ENCODE measurements around the gene NANS.

NANS gene

DNA sequence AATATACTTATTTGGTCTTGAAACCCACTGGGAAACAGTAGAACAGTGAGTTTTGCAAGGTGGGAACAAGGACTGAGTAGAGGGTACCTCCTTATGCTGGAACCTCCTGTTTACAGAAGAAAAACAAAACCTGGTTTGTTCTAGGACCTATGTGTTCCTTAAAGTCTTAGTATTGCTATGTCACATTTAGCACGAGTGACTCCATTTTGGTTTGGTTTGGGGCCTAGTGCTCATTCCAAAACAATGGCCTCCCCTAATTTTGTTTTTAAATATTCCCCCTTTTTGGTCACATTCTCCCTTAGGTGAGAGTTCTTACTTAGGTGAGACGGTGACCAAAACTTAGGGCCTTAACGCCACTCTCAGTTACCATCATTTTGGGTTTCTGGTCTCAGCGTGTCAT lies 6.2 kb upstream of the NANS start:
- no peaks in the 10 kb centered on the region for H3K36me3 ChIP-seq (ENCODE audit: insufficient read depth, low read length)
- no peaks in the 10 kb centered on the region for H3K9me3 ChIP-seq (ENCODE audit: insufficient read depth, low read depth, low read length)
- H3K4me2 ChIP-seq (ENCODE audit: low read depth, low read length, poor library complexity, severe bottlenecking): peak overlapping the region; percentile 32
- no peak overlapping the region for H2AFZ ChIP-seq (ENCODE audit: low read length)
- no peaks in the 10 kb centered on the region for H3F3A ChIP-seq (ENCODE audit: low read depth)
- H3K79me2 ChIP-seq (ENCODE audit: insufficient read depth, low read length): peaks cover 33% of the 10 kb centered on the region
- no peak overlapping the region for H3K9ac ChIP-seq (ENCODE audit: low read depth, low read length, poor library complexity, severe bottlenecking)
- no peaks in the 10 kb centered on the region for H3K9me2 ChIP-seq (replicated peaks; ENCODE audit: low read depth, low read length)
- H3K4me3 ChIP-seq (ENCODE audit: low read length, poor library complexity, severe bottlenecking): no peak overlapping the region
- H4K20me1 ChIP-seq (ENCODE audit: insufficient read depth, low read length, poor library complexity, severe bottlenecking): no peaks in the 10 kb centered on the region
- no peaks in the 10 kb centered on the region for H3K27me3 ChIP-seq (ENCODE audit: insufficient read depth, low read length, poor library complexity, severe bottlenecking)
- H3K4me1 ChIP-seq (ENCODE audit: insufficient read depth, low read length, poor library complexity, severe bottlenecking): peaks cover 22% of the 10 kb centered on the region
- no peak for TF ChIP-seq EZH2phosphoT487 (IDR thresholded peaks at IDR 0.05; ENCODE audit: borderline replicate concordance)
- TF ChIP-seq, protein P1, sequence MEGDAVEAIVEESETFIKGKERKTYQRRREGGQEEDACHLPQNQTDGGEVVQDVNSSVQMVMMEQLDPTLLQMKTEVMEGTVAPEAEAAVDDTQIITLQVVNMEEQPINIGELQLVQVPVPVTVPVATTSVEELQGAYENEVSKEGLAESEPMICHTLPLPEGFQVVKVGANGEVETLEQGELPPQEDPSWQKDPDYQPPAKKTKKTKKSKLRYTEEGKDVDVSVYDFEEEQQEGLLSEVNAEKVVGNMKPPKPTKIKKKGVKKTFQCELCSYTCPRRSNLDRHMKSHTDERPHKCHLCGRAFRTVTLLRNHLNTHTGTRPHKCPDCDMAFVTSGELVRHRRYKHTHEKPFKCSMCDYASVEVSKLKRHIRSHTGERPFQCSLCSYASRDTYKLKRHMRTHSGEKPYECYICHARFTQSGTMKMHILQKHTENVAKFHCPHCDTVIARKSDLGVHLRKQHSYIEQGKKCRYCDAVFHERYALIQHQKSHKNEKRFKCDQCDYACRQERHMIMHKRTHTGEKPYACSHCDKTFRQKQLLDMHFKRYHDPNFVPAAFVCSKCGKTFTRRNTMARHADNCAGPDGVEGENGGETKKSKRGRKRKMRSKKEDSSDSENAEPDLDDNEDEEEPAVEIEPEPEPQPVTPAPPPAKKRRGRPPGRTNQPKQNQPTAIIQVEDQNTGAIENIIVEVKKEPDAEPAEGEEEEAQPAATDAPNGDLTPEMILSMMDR (conservative IDR thresholded peaks at IDR 0.05; ENCODE audit: low read length): no peak

DNA sequence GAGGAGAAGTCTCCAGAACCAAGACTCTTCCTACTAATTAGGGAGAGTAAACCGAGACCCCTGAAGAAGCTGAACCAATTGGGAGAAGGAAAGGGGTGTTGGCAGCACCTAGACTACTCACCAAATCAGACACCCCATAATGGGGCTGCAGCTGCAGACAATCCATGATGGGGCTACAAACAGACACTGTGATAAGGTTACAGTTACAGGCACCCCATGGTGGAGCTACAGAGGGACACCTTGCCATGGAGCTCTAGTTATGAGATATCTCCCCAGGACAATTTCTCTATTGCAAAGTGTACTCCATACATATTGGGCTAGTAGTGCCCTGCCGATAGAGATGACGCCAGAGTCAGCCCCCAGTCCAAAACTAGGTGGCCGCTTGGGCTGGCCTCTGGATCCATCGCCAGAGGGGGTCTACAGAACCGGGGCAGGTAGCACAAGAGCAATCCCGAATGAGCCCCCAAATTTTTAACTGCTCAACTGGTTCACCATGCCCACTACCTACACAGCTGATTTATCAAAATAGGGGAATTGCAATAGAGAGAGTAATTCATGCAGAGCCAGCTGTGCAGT lies 2.1 kb upstream of the NANS start:
- H3K79me2 ChIP-seq (ENCODE audit: insufficient read depth, low read length): peaks cover 17% of the 10 kb centered on the region; the same call in 1 of the 2 replicates
- no peaks in the 10 kb centered on the region for H3F3A ChIP-seq (ENCODE audit: low read depth)
- H4K20me1 ChIP-seq (ENCODE audit: insufficient read depth, low read length, poor library complexity, severe bottlenecking): no peaks in the 10 kb centered on the region
- no peak overlapping the region for H3K9ac ChIP-seq (ENCODE audit: low read depth, low read length, poor library complexity, severe bottlenecking)
- no peaks in the 10 kb centered on the region for H3K9me2 ChIP-seq (replicated peaks; ENCODE audit: low read depth, low read length)
- no peak overlapping the region for H3K4me3 ChIP-seq (ENCODE audit: low read length, poor library complexity, severe bottlenecking)
- TF ChIP-seq, protein P1 (conservative IDR thresholded peaks at IDR 0.05; ENCODE audit: low read length): no peak
- no peak for TF ChIP-seq EZH2phosphoT487 (IDR thresholded peaks at IDR 0.05; ENCODE audit: borderline replicate concordance)
- no peaks in the 10 kb centered on the region for H3K27me3 ChIP-seq (ENCODE audit: insufficient read depth, low read length, poor library complexity, severe bottlenecking)
- no peak overlapping the region for H2AFZ ChIP-seq (ENCODE audit: low read length)
- H3K36me3 ChIP-seq (ENCODE audit: insufficient read depth, low read length): no peaks in the 10 kb centered on the region
- H3K9me3 ChIP-seq (ENCODE audit: insufficient read depth, low read depth, low read length): no peaks in the 10 kb centered on the region
- H3K4me2 ChIP-seq (ENCODE audit: low read depth, low read length, poor library complexity, severe bottlenecking): no peak overlapping the region
- peaks cover 36% of the 10 kb centered on the region for H3K4me1 ChIP-seq (ENCODE audit: insufficient read depth, low read length, poor library complexity, severe bottlenecking)

DNA sequence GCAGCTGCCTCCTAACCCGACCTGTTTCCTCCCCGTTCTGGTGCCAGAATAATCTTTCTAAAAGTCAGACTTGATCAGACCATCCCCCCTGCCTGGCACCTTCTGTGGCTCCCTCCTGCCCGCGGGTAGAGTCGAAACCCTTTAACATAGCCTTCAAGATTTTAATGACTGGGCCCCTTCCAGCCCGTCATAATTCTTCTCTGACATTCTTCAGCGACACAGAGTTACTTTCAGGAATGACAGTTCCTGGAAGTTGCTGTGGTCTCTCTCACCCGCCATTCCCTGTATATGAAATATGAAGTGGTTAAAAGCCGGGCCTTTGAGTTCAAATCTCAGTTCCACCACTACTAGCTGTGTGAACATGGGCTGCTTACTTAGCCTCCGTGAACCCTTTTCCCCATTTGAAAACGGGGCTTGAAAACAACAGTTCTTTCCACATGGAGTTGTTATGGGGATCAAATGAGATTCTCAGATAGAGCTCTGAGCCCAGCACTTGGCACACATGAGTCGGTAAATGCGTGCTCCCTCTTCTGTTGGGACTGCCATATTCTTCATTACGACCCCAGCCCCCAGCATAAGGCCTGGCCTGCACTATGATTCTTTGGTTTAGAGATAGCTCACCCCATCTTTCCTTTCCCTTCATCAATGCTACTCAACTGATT lies 737 bp downstream of the NANS start:
- TF ChIP-seq, protein P1 (conservative IDR thresholded peaks at IDR 0.05; ENCODE audit: low read length): no peak
- TF ChIP-seq EZH2phosphoT487 (IDR thresholded peaks at IDR 0.05; ENCODE audit: borderline replicate concordance): no peak
- H3K9me2 ChIP-seq (replicated peaks; ENCODE audit: low read depth, low read length): no peaks in the 10 kb centered on the region
- peaks cover 25% of the 10 kb centered on the region; the same call in 1 of the 2 replicates for H3K79me2 ChIP-seq (ENCODE audit: insufficient read depth, low read length)
- H4K20me1 ChIP-seq (ENCODE audit: insufficient read depth, low read length, poor library complexity, severe bottlenecking): no peaks in the 10 kb centered on the region
- peak overlapping the region; percentile 80 for H3K4me2 ChIP-seq (ENCODE audit: low read depth, low read length, poor library complexity, severe bottlenecking)
- peak overlapping the region; percentile 73 for H3K9ac ChIP-seq (ENCODE audit: low read depth, low read length, poor library complexity, severe bottlenecking)
- 0 out of 2 replicates have a peak, but pooled peaks cover 3% of the 10 kb centered on the region for H3K36me3 ChIP-seq (ENCODE audit: insufficient read depth, low read length)
- peaks cover 27% of the 10 kb centered on the region for H3K4me1 ChIP-seq (ENCODE audit: insufficient read depth, low read length, poor library complexity, severe bottlenecking)
- H3K9me3 ChIP-seq (ENCODE audit: insufficient read depth, low read depth, low read length): no peaks in the 10 kb centered on the region
- H3F3A ChIP-seq (ENCODE audit: low read depth): no peaks in the 10 kb centered on the region
- no peaks in the 10 kb centered on the region for H3K27me3 ChIP-seq (ENCODE audit: insufficient read depth, low read length, poor library complexity, severe bottlenecking)
- H2AFZ ChIP-seq (ENCODE audit: low read length): peak overlapping the region; percentile 57
- peak overlapping the region; percentile 76 for H3K4me3 ChIP-seq (ENCODE audit: low read length, poor library complexity, severe bottlenecking)
